B cell (primary cell): ENCODE measurements around the gene TMEM163.

Experiments used
- EZH2 ChIP-seq: IDR thresholded peaks from 2 replicates; pipeline ENCODE4 v1.6.1; 2012; ENCODE audit warnings: borderline replicate concordance, low read depth, mild to moderate bottlenecking, moderate library complexity, low read length; ENCODE audit not compliant: insufficient read depth, poor library complexity, severe bottlenecking
- TF ChIP-seq, protein P1 (sequence below): fragments of 200-600 bp; IDR thresholded peaks from one replicate; pipeline ENCODE4 v1.8.0; 2022; ENCODE audit warnings: antibody characterized with exemption, mild to moderate bottlenecking

DNA sequence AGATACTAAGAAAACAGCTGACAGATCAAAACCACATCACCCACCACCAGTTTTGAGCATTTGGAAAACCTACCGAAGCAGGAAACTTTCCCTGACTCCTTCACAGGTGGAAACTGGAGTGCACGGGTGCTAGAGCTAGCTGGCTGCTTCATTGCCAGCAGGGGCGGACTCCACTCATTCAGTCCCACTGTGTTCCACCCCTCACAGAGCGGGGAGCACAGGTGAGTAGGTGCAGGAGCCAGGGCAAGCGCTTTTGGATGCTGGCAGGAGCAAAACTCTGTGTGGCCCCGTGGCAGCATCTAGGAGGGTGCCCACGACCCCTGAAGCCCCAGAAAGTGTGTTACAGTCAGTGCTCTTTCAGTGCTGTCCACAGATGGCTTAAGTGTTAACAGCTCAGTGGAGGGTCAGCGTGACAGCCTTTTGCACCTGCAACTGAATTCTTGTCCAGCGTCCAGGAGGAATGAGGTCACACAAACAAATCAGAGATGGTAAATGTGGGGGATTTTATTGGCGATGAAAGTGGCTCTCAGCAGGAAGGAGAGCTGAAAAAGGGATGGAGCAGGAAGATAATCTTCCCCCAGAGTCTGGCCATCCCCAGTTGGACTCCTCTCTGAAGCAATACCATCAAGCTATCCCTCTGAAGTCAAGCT is 71.1 kb downstream of the TMEM163 start:
- TF ChIP-seq, protein P1, sequence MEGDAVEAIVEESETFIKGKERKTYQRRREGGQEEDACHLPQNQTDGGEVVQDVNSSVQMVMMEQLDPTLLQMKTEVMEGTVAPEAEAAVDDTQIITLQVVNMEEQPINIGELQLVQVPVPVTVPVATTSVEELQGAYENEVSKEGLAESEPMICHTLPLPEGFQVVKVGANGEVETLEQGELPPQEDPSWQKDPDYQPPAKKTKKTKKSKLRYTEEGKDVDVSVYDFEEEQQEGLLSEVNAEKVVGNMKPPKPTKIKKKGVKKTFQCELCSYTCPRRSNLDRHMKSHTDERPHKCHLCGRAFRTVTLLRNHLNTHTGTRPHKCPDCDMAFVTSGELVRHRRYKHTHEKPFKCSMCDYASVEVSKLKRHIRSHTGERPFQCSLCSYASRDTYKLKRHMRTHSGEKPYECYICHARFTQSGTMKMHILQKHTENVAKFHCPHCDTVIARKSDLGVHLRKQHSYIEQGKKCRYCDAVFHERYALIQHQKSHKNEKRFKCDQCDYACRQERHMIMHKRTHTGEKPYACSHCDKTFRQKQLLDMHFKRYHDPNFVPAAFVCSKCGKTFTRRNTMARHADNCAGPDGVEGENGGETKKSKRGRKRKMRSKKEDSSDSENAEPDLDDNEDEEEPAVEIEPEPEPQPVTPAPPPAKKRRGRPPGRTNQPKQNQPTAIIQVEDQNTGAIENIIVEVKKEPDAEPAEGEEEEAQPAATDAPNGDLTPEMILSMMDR = no peak
- TF ChIP-seq EZH2 = no peak
